Measurements from ENCODE around the gene MAPK13. TPM values are rescaled to one million over a fixed set of nuclear protein-coding genes. Genes with fewer than 3 reads are reported as not detected.
A peak's percentile ranks its signal among the peaks of the same experiment; 100 is the strongest.

MAPK13 gene
- total RNA-seq, 1 donor from 2014 or later: 70.6 TPM

- Histone ChIP-seq H3K4me3 (ENCODE audit: low read depth, low read length) (no peak overlapping the region), H3K27me3 (ENCODE audit: control insufficient read depth, insufficient read depth, low read length) (no peaks in the 10 kb centered on the region), H3K36me3 (ENCODE audit: control insufficient read depth, insufficient read depth, low read length) (no peaks in the 10 kb centered on the region)
- DNase-seq (ENCODE audit: low read depth) (no peak), FAIRE-seq (no peak)
- no peak for TF ChIP-seq CTCF (IDR thresholded peaks at IDR 0.05; ENCODE audit: insufficient read depth, low read length, severe bottlenecking)
Observed at GRCh38 chr6:36116066-36116864, 14.0 kb upstream of the MAPK13 start.

GRCh38 chr6:36116943-36117342, 13.4 kb upstream of the MAPK13 start:
- DNase-seq (ENCODE audit: low read depth) (no peak), FAIRE-seq (no peak)
- no peak for TF ChIP-seq CTCF (IDR thresholded peaks at IDR 0.05; ENCODE audit: insufficient read depth, low read length, severe bottlenecking)
- Histone ChIP-seq H3K36me3 (ENCODE audit: control insufficient read depth, insufficient read depth, low read length) (no peaks in the 10 kb centered on the region), H3K4me3 (ENCODE audit: low read depth, low read length) (no peak overlapping the region), H3K27me3 (ENCODE audit: control insufficient read depth, insufficient read depth, low read length) (no peaks in the 10 kb centered on the region)

- Histone ChIP-seq H3K4me3 (ENCODE audit: low read depth, low read length) (no peak overlapping the region), H3K27me3 (ENCODE audit: control insufficient read depth, insufficient read depth, low read length) (no peaks in the 10 kb centered on the region), H3K36me3 (ENCODE audit: control insufficient read depth, insufficient read depth, low read length) (no peaks in the 10 kb centered on the region)
- DNase-seq (ENCODE audit: low read depth): no peak
- no peak for FAIRE-seq
- TF ChIP-seq CTCF (IDR thresholded peaks at IDR 0.05; ENCODE audit: insufficient read depth, low read length, severe bottlenecking): no peak
Observed at GRCh38 chr6:36117658-36118549, 12.4 kb upstream of the MAPK13 start.

- DNase-seq (ENCODE audit: low read depth): peak; percentile 75
- FAIRE-seq: peak; percentile 18
- Histone ChIP-seq H3K27me3 (ENCODE audit: control insufficient read depth, insufficient read depth, low read length) (no peaks in the 10 kb centered on the region), H3K36me3 (ENCODE audit: control insufficient read depth, insufficient read depth, low read length) (no peaks in the 10 kb centered on the region), H3K4me3 (ENCODE audit: low read depth, low read length) (no peak overlapping the region)
- TF ChIP-seq CTCF (IDR thresholded peaks at IDR 0.05; ENCODE audit: insufficient read depth, low read length, severe bottlenecking): no peak
Observed at GRCh38 chr6:36118550-36119107, 11.7 kb upstream of the MAPK13 start.

GRCh38 chr6:36119209-36119608, 11.1 kb upstream of the MAPK13 start:
- Histone ChIP-seq H3K36me3 (ENCODE audit: control insufficient read depth, insufficient read depth, low read length) (no peaks in the 10 kb centered on the region), H3K4me3 (ENCODE audit: low read depth, low read length) (no peak overlapping the region), H3K27me3 (ENCODE audit: control insufficient read depth, insufficient read depth, low read length) (no peaks in the 10 kb centered on the region)
- DNase-seq (ENCODE audit: low read depth) (no peak), FAIRE-seq (no peak)
- no peak for TF ChIP-seq CTCF (IDR thresholded peaks at IDR 0.05; ENCODE audit: insufficient read depth, low read length, severe bottlenecking)
